Vagina (tissue), 2 donors: ENCODE measurements around the gene GNPAT. TPM values are rescaled to one million over a fixed set of nuclear protein-coding genes. Genes with fewer than 3 reads are reported as not detected.

Experiments
- DNase-seq, 2 donors: peaks; one replicate each; pipeline ENCODE4 v3.0.0-alpha.2; 2017; ENCODE audit errors: extremely low spot score in 2 of 2
- H3K27ac ChIP-seq: fragments of 200-600 bp; sonication (generic); one replicate; pipeline ENCODE4 v1.5.1; 2019
- H3K27me3 ChIP-seq: fragments of 200-600 bp; sonication (generic); one replicate; pipeline ENCODE4 v1.5.1; 2019
- H3K36me3 ChIP-seq, 2 donors: fragments of 200-600 bp; sonication (generic); one replicate each; pipeline ENCODE4 v1.5.1; 2017 to 2019
- H3K4me1 ChIP-seq: fragments of 200-600 bp; sonication (generic); one replicate; pipeline ENCODE4 v1.5.1; 2019
- H3K4me3 ChIP-seq, 2 donors: fragments of 200-600 bp; sonication (generic); 1 replicate in 1 of 2; 2 replicates in 1 of 2; pipeline ENCODE4 v1.5.1; 2016 to 2019
- H3K9me3 ChIP-seq: fragments of 200-600 bp; sonication (generic); one replicate; pipeline ENCODE4 v1.5.1; 2019
- POLR2A ChIP-seq, 2 donors: fragments of 450-650 bp; IDR thresholded peaks; one replicate each; pipeline ENCODE4 v1.6.1; 2017; ENCODE audit warnings: antibody characterized with exemption in 2 of 2, mild to moderate bottlenecking in 2 of 2, moderate library complexity in 2 of 2
- POLR2AphosphoS5 ChIP-seq, 2 donors: sonication (generic); formaldehyde crosslinking; IDR thresholded peaks; one replicate each; pipeline ENCODE4 v1.9.0; 2017; ENCODE audit warnings: antibody characterized with exemption in 2 of 2, mild to moderate bottlenecking in 2 of 2, low read depth in 1 of 2; ENCODE audit not compliant: insufficient read depth in 1 of 2
- intact Hi-C: fragments of 100-400 bp; cut with DNase I; formaldehyde crosslinking; loops from one replicate; pipeline ENCODE4 v1.15.1; 2023
- total RNA-seq: library from RNA; depleted of rRNA; stranded (reverse); fragments of >200 nt; gene quantifications from one replicate; pipeline ENCODE4 v1.2.3, GENCODE V29; 2016
- TF ChIP-seq, protein P1 (sequence below), 3 experiments: fragments of 450-650 bp in 2 of 3; fragments of 200-600 bp in 1 of 3; sonication (generic) in 1 of 3; IDR thresholded peaks; one replicate each; pipeline ENCODE4 v1.5.1; 2017 to 2019; ENCODE audit warnings: antibody characterized with exemption in 3 of 3, mild to moderate bottlenecking in 2 of 3, moderate library complexity in 2 of 3

The GNPAT gene
- total RNA-seq, 1 donor from 2014 or later, result 28.7 TPM

DNA sequence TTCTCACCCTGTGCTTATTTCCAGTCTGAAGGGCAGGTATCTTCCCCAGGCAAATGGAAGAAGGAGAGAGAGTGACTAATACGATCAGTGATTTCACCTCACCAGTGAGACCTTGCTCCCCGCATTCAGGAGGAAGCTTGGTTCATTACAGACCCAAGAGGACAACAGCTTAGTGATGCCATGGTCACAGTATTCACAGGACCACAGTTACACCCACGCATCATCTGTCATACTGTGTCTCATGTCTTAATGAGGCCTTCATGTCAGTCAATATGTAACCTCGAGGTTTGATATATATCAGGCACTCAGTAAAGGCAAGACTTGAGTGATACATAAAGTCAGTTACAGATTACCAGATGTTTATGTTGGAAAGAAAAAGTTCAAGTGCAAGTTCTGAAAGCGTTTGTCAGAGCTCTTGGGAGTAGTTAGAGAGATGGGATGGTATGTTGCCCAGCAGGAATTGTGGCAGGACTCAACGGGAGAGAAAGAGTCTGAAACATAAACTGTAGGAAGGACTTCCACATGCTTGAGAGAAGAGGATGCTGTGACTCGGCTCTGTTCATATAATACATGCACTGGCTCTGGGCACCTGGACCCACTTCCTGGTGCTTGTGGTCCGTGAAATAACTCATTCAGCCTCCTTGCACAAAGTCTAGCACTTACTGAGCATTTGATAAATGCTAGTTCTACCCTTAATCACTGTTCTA, 33.3 kb downstream of the GNPAT start:
- Histone ChIP-seq H3K4me1 (no peaks in the 10 kb centered on the region), H3K4me3 (no peak overlapping the region), H3K9me3 (no peaks in the 10 kb centered on the region), H3K36me3 (peaks cover 3 to 53% of the 10 kb centered on the region in 2 donors), H3K27me3 (no peaks in the 10 kb centered on the region), H3K27ac (no peak overlapping the region)
- no peak for DNase-seq
- intact Hi-C loops, result no loop called here
- TF ChIP-seq, protein P1, sequence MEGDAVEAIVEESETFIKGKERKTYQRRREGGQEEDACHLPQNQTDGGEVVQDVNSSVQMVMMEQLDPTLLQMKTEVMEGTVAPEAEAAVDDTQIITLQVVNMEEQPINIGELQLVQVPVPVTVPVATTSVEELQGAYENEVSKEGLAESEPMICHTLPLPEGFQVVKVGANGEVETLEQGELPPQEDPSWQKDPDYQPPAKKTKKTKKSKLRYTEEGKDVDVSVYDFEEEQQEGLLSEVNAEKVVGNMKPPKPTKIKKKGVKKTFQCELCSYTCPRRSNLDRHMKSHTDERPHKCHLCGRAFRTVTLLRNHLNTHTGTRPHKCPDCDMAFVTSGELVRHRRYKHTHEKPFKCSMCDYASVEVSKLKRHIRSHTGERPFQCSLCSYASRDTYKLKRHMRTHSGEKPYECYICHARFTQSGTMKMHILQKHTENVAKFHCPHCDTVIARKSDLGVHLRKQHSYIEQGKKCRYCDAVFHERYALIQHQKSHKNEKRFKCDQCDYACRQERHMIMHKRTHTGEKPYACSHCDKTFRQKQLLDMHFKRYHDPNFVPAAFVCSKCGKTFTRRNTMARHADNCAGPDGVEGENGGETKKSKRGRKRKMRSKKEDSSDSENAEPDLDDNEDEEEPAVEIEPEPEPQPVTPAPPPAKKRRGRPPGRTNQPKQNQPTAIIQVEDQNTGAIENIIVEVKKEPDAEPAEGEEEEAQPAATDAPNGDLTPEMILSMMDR (IDR thresholded peaks at IDR 0.05), result no peak
- no peak for TF ChIP-seq POLR2A (IDR thresholded peaks at IDR 0.05)
- TF ChIP-seq POLR2AphosphoS5 (IDR thresholded peaks at IDR 0.05; ENCODE audit: insufficient read depth in 1 of 2, low read depth in 1 of 2), result no peak

DNA sequence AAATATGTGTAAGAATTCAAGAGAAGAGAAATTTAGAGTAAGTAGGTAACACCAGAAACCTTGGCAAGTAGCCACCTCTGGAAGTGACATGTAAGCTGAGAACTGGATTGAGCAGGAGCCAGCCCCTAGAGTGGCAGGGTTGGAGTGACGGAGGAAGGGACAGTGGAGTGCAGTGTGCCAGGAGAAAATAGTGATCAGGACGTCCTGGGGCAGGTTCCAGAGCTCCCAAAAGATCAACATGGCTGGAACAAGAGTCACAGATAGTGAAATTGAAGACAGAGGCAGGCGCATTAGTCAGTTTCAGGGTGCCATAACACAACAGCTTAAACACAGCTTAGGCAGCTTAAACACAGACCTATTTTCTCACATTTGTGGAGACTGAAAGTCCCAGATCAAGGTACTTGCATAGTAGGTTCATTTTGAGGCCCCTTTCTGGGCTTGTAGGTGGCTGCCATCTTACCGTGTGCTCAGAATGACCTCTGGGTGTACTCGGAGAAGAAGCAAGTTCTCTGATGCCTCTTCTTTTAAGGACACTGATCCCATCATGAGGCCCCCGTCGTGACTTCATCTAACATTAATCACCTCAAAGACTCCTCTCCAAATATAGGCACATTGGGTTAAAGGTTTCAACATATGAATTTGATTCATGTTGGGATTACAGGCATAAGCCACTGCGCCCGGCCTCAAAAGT, 37.2 kb downstream of the GNPAT start:
- no peak overlapping the region for H3K4me3 ChIP-seq
- no peaks in the 10 kb centered on the region for H3K4me1 ChIP-seq
- H3K9me3 ChIP-seq, result no peaks in the 10 kb centered on the region
- DNase-seq, result no peak
- H3K27ac ChIP-seq, result no peak overlapping the region
- H3K27me3 ChIP-seq, result no peaks in the 10 kb centered on the region
- TF ChIP-seq POLR2AphosphoS5 (IDR thresholded peaks at IDR 0.05; ENCODE audit: insufficient read depth in 1 of 2, low read depth in 1 of 2), result no peak
- TF ChIP-seq, protein P1 (IDR thresholded peaks at IDR 0.05), result no peak
- no peak for TF ChIP-seq POLR2A (IDR thresholded peaks at IDR 0.05)
- peaks cover 3 to 41% of the 10 kb centered on the region in 2 donors for H3K36me3 ChIP-seq
- intact Hi-C loops, result no loop called here

DNA sequence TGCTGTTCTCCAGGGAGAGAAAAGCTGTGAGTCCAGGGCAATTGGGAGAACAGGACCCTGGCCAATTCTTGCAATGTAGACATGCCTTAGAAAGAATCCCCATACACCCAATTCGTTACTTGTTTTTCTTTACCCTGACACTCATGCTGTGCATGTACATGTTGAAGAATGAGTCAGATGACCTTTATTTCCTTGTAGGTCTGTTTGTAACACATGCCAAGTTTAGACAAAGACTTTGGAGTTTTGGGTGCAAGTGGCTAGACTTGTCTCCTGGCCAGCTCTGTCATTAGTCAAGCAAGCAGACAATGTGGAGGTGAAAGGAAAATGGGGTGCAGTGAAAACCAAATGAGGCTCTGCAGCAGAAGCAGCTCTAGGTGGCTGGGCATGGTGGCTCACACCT, 38.1 kb downstream of the GNPAT start:
- no peak overlapping the region for H3K27ac ChIP-seq
- intact Hi-C loops, result no loop called here

DNA sequence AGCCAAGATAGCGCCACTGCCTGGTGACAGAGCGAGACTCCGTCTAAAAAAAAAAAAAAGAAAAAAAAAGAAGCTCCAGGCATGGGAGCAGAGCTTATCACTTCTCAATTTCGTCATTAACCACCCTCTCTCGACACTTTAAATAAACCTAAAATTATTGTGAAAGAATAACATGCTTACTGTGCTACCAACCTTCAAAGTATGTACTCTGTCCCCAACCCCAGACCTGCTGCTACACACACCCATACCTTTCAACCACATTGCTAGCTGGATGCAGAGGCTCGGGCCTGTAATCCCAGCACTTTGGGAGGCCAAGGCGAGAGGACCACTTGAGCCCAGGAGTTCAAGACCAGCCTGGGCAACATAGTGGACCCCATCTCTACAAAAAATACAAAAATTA, 38.7 kb downstream of the GNPAT start:
- Histone ChIP-seq H3K27me3 (no peaks in the 10 kb centered on the region), H3K4me3 (no peak overlapping the region), H3K9me3 (no peaks in the 10 kb centered on the region), H3K4me1 (no peaks in the 10 kb centered on the region), H3K27ac (no peak overlapping the region), H3K36me3 (peaks cover 3 to 29% of the 10 kb centered on the region in 2 donors)
- intact Hi-C loops, result no loop called here
- DNase-seq, result no peak
- TF ChIP-seq POLR2A (IDR thresholded peaks at IDR 0.05) (no peak), POLR2AphosphoS5 (IDR thresholded peaks at IDR 0.05; ENCODE audit: insufficient read depth in 1 of 2, low read depth in 1 of 2) (no peak)
- TF ChIP-seq, protein P1 (IDR thresholded peaks at IDR 0.05), result no peak

More for the DNA sequence above, 38.1 kb downstream of the GNPAT start:
- Histone ChIP-seq H3K36me3 (peaks cover 3 to 35% of the 10 kb centered on the region in 2 donors), H3K27me3 (no peaks in the 10 kb centered on the region), H3K4me1 (no peaks in the 10 kb centered on the region), H3K4me3 (no peak overlapping the region), H3K9me3 (no peaks in the 10 kb centered on the region)
- TF ChIP-seq, protein P1 (IDR thresholded peaks at IDR 0.05), result no peak
- TF ChIP-seq POLR2AphosphoS5 (IDR thresholded peaks at IDR 0.05; ENCODE audit: insufficient read depth in 1 of 2, low read depth in 1 of 2) (no peak), POLR2A (IDR thresholded peaks at IDR 0.05) (no peak)
- DNase-seq, result no peak

DNA sequence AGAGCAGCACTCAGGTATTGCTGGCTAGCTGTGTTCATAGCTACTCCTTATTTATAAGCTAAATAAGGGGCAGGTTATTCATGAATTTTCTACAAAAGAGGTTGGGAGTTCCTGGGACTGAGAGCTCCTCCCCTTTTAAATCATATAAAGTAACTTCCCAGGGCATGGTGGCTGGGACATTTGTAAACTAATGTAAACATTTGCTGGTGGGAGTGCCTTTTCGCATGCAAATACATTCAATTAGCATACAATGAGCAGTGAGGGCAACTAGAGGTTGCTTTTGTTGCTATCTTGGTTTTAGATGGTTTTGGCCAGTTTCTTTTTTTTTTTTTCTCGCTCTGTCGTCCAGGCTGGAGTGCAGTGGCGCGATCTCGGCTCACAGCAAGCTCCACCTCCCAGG, 43.4 kb downstream of the GNPAT start:
- no peaks in the 10 kb centered on the region for H3K36me3 ChIP-seq
- intact Hi-C loops, result no loop called here
- TF ChIP-seq POLR2AphosphoS5 (IDR thresholded peaks at IDR 0.05; ENCODE audit: insufficient read depth in 1 of 2, low read depth in 1 of 2) (no peak), POLR2A (IDR thresholded peaks at IDR 0.05) (no peak)
- TF ChIP-seq, protein P1 (IDR thresholded peaks at IDR 0.05), result no peak

More for the DNA sequence above, 43.4 kb downstream of the GNPAT start:
- H3K4me3 ChIP-seq, result no peak overlapping the region
- H3K4me1 ChIP-seq, result no peaks in the 10 kb centered on the region
- DNase-seq, result no peak
- H3K27me3 ChIP-seq, result no peaks in the 10 kb centered on the region
- no peaks in the 10 kb centered on the region for H3K9me3 ChIP-seq
- no peak overlapping the region for H3K27ac ChIP-seq
